Left lobe of liver (tissue), 2 donors: Measurements from ENCODE around the gene C12orf57. TPM values are rescaled to one million over a fixed set of nuclear protein-coding genes. Genes with fewer than 3 reads are reported as not detected.
A peak's percentile ranks its signal among the peaks of the same experiment; 100 is the strongest.

Experiments
- ATAC-seq: fragments of 200-7000 bp; cut with Tn5 transposase; one replicate; pipeline ENCODE4 v1.9.1; 2020; ENCODE audit warnings: mild to moderate bottlenecking, moderate library complexity
- DNase-seq: peaks from one replicate; pipeline ENCODE4 v3.0.0-alpha.2; 2020; ENCODE audit warnings: low spot score
- total RNA-seq: library from RNA; stranded (reverse); gene quantifications from one replicate; pipeline ENCODE4 v1.2.1, GENCODE V29; 2021
- donor health status: DM: no; HTN: no; CAD: no; lungs with moderate emphysema.
- donor health status: DM: no; HTN: yes; CAD: no.

The C12orf57 gene
- total RNA-seq, 1 donor from 2014 or later: 86.3 TPM

- no peak for DNase-seq
- ATAC-seq: no peak
These were observed 8.5 kb downstream of the C12orf57 start for GRCh38 chr12:6952121-6952862.

DNA sequence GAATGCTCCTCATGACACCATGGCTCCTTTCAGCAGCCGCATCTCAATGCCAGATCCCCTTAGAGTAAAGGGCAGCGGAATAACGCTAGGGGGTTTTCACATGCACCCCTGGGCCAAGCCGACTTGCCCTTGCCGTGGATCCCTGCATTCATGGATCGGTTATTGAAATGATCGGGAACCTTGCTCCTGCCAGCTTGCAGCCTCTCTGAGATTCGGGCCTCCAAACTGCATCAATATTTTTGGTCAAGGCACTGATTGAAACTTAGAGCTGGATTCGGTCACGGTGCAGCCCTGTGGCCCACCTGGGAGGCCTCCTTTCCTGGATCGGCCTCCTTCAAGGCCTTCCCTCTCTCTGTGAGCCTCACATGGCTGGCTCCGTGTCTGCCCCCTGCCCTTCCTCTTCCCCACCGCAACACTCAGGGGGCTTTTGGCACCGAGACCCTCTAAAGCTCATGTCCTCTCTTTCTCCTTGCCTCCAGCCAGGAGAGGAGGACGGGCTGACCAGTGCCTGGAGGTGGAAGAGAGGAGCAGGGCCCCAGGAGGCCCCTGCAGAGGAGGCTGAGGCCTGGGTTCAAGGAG, 9.1 kb downstream of the C12orf57 start:
- DNase-seq (no peak), ATAC-seq (no peak)

DNA sequence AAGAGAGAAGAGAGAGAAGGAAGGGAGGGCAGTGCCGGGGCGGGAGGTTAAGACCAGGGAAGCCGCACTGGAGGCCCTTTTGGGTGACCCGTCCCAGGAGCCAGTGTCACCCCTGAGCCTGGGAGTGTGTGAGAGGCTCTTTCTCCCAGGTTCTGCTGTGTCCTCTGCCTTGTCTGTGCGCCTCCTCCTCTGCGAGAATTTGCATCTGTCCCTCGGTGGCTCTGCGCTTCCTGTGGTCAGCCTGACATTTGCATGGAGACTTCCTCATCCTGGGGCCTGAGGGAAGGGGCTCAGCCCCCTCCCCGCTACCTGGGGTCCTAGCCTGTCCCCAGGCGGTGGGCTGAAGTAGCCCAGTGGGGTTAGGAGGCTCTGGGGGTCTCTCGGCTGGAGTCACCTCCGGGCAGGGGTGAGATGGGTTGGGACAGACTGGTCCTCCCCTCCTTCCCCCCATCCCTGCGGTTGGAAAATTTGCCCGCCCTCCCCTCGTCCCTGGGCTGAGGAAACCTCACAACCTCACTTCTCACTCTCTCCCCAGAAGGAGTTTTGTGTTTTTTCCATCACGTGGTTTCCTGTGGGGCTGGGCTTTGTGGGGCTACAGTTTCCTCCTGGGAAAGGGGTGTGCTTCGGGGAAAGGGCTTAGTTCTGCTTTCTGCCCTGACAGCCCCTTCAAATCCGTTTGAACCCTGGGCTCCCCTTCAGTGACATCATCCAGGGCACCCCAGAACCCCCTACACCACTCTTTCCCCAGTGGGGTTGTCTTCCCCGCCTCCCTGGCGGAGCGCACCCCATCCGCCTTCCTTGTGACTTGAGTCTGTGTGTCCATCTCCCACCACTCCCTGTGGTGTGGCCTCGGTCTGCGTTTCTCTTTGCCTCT, 9.9 kb downstream of the C12orf57 start:
- DNase-seq (peak; percentile 55), ATAC-seq (peak; percentile 38)

DNA sequence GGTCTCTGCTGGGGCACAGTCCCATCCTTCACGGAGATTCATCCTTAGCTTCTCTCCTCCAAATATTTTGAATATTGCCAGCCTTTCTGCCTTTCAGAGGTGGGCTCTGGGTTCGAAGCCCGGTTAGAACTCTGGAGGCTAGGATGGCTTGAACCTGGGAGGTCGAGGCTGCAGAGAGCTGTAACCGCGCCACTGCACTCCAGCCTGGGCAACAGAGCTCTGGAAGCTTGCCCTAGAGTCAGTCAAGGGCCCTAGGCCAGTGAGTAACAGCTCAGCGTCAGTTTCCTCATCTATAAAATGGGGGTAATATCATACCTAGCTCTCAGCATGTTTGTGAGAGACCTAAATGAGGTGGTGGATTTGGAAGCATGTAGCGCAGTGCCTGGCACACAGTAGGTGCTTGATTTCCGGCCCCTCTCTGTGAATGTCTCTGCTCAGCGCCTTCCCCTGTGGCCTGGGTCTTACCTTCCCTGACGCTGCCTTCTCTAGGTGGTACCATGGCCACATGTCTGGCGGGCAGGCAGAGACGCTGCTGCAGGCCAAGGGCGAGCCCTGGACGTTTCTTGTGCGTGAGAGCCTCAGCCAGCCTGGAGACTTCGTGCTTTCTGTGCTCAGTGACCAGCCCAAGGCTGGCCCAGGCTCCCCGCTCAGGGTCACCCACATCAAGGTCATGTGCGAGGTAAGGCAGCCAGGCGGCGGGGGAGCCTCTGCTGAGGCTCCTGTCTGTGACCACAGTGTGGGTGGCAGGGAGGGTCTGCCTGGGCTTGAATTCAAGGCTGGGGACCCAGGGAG, 10.7 kb downstream of the C12orf57 start:
- DNase-seq (no peak), ATAC-seq (no peak)

DNA sequence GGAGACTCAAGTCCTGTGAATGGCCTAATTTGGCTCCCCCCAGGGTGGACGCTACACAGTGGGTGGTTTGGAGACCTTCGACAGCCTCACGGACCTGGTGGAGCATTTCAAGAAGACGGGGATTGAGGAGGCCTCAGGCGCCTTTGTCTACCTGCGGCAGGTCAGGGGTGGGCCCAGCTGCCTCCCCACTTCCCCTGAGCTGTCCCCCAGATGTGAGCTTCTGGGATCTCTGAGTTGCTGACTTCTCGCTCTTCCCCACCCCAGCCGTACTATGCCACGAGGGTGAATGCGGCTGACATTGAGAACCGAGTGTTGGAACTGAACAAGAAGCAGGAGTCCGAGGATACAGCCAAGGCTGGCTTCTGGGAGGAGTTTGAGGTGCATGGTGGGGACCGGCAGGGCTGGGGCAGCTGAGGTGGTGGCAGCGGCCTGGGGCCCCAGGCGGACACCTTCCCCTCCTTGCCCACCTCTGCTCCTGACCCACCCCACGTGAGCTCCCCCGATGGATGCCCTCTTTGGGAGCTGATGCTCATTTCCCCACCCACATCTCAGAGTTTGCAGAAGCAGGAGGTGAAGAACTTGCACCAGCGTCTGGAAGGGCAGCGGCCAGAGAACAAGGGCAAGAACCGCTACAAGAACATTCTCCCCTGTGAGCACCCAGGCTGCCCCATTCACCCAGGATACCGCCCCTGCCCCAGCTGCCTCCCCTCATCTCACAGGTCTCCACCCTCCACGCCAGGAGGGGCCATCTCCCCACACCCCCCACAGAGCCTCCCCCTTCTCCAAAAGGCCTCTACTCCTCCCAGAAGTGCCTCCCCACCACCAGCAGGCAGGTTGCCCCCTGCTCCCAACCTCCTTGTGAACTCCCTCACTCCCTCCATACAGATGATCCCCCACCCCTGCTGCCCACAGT, 11.5 kb downstream of the C12orf57 start:
- ATAC-seq (no peak), DNase-seq (no peak)

DNA sequence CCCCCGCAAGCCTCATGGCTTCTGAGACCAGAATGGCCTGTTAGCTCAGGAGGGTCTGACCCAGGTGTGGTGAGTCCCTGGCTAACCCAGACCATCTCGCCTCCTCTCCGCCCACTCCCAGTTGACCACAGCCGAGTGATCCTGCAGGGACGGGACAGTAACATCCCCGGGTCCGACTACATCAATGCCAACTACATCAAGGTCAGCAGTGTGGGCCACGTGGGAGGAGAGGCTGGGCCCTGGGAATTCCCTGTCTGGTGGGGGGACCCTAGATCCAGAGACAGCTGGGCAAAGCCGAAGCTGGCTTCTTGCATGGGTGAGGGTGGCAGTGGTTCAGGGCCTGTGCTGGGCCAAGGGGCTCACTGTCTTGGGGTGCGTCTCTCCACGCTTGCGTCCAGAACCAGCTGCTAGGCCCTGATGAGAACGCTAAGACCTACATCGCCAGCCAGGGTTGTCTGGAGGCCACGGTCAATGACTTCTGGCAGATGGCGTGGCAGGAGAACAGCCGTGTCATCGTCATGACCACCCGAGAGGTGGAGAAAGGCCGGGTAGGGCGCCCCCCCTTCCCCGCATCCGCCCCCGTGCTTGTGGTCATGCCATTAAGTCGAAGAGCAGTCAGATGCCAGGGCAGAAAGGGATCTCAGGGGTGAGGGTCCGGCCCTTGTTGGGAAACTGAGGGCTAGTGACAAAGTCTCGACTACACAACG, 12.4 kb downstream of the C12orf57 start:
- ATAC-seq (no peak), DNase-seq (no peak)

DNA sequence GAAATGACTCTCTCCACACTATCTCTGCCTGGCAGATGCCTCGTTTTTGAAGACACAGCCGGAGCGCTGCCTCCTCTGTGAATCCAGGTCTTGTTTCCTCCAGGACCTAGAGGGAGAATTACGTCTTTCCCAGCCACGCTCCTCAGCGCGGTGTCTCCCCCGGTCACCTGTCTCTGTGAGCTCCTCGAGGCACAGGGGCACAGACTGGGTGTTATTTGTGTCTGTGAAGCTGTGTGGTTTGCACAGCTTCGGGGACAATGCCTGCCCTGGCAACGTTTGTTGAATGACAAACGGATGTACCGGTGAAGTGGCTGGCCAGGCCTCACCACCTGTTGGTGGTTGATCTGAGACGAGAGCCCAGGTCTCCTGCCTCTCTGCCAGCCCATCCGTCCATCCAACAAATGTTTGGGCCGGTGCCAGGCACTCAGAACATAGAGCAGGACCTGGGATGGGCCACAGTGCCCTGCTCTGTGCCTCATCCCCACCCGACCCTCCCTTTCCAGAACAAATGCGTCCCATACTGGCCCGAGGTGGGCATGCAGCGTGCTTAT, 13.4 kb downstream of the C12orf57 start:
- ATAC-seq (no peak), DNase-seq (no peak)

DNA sequence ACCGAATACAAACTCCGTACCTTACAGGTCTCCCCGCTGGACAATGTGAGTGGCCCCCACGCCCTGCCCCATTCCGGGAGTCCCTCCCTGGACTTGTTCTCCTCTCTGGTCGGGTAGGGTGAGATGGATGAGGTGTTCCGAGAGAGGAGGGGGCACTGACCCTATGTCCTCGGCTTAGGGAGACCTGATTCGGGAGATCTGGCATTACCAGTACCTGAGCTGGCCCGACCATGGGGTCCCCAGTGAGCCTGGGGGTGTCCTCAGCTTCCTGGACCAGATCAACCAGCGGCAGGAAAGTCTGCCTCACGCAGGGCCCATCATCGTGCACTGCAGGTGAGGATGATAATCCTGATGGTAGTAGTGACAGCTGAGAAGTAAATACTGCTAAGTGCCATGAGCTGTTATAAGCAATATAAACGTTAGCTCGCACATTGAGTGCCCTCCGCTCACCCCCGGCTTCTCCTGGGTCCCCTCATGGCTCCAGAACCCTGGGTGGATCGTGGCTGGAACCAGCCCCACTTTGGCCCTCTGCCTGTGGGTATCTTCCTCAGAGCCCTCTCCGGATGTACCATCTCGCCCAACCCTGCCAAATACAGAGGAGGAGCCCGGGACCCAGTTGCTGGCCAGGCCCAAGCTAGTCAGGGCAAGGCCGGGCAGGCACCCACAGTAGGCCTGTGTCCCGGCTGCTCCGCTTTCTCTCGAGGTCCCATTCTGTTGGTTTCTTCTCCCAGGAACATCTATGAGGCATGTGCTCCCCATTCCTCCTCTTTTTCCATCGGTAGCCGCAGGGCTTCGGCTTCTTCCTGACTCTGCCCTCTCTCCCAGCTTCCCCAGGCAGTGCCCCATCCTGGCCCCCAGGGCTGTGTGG, 14.2 kb downstream of the C12orf57 start:
- no peak for ATAC-seq

GRCh38 chr12:6958609-6959057, 14.8 kb downstream of the C12orf57 start:
- DNase-seq (no peak), ATAC-seq (no peak)

More for the DNA sequence above, 14.2 kb downstream of the C12orf57 start:
- DNase-seq: peak; percentile 46

DNA sequence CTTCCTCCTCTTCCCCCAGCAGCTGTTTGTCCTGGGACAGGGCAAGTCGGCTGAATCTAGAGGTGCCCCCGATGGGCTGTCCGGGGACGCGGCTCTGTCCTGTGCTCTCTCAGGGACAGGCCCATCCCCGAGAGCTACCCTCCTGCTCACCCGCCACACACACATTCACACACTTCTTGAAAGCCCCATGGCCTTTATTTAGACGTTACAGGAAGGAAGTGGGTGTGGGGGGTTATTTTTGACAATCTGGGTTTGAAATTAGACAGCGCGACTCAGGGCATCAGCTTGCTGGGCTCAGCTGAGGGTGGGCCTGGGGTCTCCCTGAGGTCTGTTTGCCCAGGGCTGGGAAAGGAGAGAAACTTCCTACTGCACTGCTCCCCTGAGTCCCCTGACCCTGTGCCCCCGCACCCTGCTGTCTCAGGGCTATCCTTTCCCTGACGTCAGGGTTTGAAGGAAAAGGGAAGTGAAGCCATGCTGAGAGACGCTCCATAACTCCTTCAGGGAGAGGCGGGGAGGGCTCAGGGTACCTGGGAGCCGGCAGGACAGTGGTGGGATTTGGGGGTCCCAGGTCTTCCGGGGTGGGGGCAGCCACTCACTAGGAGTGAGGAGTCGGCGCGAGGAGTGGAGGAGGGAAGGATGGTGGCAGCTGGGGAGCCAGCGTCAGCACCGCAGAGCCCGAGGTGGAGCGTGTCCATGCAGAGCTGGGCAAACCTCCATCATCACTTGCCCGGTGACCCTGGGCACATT, 15.4 kb downstream of the C12orf57 start:
- ATAC-seq (no peak), DNase-seq (peak; percentile 48)

DNA sequence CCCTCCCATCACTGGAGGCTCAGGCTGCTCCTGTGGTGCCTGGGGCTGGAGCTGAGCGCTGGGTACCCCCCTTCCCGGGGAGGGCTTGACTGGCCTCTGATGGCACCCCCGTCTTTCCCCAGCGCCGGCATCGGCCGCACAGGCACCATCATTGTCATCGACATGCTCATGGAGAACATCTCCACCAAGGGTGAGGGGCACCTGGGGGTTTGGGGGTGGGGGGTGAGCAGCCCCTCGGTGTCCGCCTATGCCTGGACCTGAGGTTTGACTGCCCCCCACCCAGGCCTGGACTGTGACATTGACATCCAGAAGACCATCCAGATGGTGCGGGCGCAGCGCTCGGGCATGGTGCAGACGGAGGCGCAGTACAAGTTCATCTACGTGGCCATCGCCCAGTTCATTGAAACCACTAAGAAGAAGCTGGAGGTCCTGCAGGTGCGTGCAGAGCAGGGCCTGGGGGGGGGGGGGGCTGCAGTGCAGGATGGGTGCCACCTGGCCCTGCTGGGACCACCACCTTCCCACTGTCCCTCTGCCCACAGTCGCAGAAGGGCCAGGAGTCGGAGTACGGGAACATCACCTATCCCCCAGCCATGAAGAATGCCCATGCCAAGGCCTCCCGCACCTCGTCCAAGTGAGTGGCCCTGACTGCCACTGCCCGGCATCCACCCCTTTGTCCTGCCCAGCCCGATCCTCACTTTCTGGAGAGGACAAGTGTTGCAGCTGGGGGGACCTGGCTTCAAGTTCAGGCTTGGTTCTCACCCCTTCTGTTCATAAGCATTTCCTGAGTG, 16.2 kb downstream of the C12orf57 start:
- no peak for DNase-seq

DNA sequence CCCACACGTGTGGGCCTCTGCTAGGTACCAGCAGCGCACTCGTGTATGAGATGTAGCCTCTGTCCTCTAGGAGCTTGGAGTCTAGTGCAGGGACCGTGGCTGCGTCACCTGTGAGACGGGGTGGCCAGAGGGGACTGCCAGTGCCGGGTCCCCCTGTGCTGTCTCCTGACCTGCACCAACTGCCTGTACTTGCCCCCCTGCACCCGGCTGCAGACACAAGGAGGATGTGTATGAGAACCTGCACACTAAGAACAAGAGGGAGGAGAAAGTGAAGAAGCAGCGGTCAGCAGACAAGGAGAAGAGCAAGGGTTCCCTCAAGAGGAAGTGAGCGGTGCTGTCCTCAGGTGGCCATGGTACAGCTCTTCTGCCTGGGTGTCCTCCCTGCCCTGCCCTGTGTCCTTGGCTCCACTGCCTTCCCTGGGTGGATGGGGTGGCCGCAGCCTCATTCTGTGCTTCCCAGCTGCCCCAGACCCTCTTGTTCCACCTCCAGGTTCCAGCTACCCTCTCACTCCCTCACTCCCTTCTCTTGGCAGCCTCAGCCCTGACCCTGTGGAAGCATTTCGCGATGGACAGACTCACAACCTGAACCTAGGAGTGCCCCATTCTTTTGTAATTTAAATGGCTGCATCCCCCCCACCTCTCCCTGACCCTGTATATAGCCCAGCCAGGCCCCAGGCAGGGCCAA, 16.9 kb downstream of the C12orf57 start:
- ATAC-seq: peak; percentile 46
- peak; percentile 53 for DNase-seq

More for the DNA sequence above, 16.2 kb downstream of the C12orf57 start:
- ATAC-seq: no peak

DNA sequence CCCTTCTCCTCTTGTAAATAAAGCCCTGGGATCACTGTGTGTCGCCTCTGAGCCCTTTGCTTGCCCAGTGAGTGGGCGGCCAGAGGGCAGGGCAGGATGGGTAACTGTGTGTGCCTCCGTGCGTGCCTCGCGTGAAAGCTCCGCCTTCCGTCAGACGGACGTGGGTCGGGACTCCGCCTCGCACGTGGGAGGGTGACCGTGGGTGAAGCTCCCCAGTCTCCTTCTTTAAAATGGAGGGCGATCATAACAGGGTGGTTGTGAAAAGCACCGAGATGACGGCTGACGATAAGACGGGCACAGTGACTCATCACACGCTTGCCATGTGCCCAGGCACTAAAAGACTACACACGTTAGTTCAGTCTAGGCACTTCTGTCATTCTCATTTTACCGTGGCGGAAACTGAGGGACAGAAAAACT, 17.5 kb downstream of the C12orf57 start:
- DNase-seq (peak; percentile 83), ATAC-seq (peak; percentile 76)

DNA sequence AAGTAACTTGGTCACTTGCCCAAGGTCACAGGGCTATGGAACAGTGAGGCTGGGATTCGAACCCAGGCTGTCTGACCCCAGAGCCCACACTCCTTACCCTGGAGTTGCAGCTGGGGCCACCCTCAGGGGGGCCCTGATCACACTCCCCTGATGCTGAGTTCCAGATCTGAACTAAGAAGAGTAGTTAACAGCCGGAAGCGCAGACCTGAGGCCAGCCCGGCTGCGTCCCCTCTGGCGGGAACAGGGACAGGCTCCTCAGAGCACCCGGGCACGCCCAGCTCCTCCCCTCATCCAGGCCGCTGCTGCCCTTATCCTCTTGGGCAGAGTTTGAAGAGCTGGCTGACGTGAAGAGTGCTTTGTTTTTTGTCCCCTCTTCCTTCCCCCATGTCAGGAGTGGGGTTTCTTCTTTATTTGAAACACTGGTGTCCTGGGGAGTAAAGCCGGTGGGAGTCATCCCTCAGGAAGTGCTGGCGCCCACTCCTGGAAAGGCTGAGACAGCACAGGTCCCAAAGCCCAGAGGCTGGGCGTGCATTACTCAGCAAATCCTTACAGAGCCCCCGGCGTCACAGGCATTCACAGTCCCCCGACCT, 18.0 kb downstream of the C12orf57 start:
- DNase-seq (peak; percentile 54), ATAC-seq (peak; percentile 39)
